Jurkat, Clone E6-1 (cell line): Measurements from ENCODE around the gene ADAMTS15. TPM values are rescaled to one million over a fixed set of nuclear protein-coding genes. Genes with fewer than 3 reads are reported as not detected.
A peak's percentile ranks its signal among the peaks of the same experiment; 100 is the strongest.

Source experiments
- DNase-seq: peaks from one replicate; pipeline ENCODE4 v3.0.0-alpha.2; 2011; ENCODE audit warnings: low read depth, low spot score
- H3K4me3 ChIP-seq: 2 replicates; pipeline ENCODE4 v1.5.1; 2011; ENCODE audit warnings: mild to moderate bottlenecking, low read length, control low read depth, moderate library complexity
- polyA plus RNA-seq: library from polyadenylated mRNA; unstranded; fragments of >200 nt; gene quantifications from one replicate; pipeline ENCODE4 v1.2.1, GENCODE V29; 2012; ENCODE audit warnings: missing spikeins; ENCODE audit not compliant: insufficient read length, insufficient read depth

ADAMTS15 gene, protein sequence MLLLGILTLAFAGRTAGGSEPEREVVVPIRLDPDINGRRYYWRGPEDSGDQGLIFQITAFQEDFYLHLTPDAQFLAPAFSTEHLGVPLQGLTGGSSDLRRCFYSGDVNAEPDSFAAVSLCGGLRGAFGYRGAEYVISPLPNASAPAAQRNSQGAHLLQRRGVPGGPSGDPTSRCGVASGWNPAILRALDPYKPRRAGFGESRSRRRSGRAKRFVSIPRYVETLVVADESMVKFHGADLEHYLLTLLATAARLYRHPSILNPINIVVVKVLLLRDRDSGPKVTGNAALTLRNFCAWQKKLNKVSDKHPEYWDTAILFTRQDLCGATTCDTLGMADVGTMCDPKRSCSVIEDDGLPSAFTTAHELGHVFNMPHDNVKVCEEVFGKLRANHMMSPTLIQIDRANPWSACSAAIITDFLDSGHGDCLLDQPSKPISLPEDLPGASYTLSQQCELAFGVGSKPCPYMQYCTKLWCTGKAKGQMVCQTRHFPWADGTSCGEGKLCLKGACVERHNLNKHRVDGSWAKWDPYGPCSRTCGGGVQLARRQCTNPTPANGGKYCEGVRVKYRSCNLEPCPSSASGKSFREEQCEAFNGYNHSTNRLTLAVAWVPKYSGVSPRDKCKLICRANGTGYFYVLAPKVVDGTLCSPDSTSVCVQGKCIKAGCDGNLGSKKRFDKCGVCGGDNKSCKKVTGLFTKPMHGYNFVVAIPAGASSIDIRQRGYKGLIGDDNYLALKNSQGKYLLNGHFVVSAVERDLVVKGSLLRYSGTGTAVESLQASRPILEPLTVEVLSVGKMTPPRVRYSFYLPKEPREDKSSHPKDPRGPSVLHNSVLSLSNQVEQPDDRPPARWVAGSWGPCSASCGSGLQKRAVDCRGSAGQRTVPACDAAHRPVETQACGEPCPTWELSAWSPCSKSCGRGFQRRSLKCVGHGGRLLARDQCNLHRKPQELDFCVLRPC
- polyA plus RNA-seq, result 0.36 TPM

DNA sequence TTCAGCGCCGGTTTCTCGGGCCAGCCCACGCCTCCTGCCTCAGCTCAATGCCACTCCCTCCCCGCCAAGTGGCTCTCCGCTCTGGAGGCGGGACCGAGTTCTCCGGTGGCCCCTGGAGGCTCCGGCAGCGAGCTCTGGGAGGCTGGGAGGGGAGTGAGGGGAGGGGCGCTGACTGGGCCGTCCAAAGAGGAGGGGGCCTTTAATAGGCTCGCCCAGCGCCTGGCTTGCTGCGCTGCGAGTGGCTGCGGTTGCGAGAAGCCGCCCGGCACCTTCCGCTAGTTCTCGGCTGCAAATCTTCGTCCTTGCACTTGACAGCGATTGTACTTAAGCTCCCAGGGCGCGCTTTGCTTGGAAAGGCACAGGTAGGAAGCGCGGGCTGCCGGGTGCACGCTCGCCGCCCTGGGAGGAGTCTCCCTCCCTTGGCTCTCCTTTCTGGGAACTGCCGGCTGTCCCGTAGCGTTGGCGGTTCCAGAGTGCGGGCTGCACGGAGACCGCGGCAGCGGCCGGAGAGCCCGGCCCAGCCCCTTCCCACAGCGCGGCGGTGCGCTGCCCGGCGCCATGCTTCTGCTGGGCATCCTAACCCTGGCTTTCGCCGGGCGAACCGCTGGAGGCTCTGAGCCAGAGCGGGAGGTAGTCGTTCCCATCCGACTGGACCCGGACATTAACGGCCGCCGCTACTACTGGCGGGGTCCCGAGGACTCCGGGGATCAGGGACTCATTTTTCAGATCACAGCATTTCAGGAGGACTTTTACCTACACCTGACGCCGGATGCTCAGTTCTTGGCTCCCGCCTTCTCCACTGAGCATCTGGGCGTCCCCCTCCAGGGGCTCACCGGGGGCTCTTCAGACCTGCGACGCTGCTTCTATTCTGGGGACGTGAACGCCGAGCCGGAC is at the start of gene ADAMTS15:
TSS of gene ADAMTS15 (plus strand) at position 230 of the 894 bp plus-strand sequence. CDS start at position 559, 329 bp downstream.
- peak; percentile 54 for DNase-seq
- H3K4me3 ChIP-seq, result peak within 1 kb of the TSS; percentile 54

- H3K4me3 ChIP-seq, result no peak overlapping the region
- no peak for DNase-seq
These were observed 49.2 kb upstream of the ADAMTS15 start for GRCh38 chr11:130399196-130399595.

DNA sequence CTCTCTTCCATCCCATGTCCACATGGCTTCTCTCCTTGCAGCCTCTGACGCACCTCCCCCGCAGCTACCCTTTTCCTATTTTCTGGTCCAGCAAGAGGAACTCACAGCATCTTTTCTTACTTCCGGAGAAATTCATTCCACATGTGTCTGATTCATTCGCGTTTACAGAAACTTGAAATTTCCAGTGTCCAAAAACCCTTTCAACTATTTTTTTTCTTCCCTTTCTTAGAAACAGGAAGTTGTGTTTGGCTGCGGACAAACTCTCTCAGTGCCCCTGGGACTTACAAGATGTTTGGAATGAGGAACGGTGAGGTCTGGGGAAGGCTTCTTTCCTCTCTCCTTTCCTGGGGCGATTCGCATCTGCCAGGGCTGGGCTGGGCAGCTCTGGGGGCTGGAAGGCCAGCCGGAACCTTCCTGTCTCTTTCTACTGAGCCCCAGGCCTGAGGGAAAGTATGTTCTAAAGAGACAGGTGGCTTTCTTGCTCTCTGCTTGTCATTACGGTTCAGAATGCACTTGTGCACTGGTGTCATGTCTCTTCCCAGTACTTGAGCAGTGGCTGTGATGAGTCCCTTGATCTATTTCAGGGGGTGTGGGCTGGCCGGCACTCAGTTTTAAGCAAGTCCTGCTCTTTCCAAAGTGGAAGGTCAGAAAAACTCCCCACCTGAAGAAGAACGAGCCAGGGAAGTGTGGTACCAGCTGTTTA is 47.5 kb upstream of the ADAMTS15 start:
- no peak for DNase-seq

GRCh38 chr11:130402570-130402969 is 45.9 kb upstream of the ADAMTS15 start:
- no peak for DNase-seq
- no peak overlapping the region for H3K4me3 ChIP-seq

More for the DNA sequence above, 47.5 kb upstream of the ADAMTS15 start:
- no peak overlapping the region for H3K4me3 ChIP-seq

DNA sequence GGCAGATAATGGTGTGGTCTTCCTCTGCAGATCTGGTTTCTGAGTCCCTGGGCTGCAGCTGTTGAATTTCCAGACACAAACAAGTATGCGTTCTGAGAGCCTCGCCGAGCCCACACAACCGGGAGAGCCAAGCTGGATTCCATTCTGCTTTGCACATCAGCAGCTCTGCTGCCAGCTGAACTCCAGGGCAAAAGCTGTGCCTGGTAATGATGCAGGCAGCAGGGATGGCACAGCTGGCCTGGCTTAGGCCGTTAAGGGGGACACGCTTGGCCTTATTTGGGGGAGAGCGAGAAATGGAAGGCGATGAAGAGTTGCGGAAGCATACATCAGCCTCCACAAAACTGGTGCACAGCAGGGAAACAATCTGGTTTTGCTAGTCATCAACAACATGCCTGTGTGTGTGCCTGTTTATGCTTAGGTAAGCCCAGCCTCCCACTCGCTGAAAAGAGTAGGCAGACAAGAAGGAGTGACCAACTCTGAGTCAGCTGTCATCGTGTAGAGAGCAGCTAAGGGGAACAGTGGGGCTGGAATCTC is 45.1 kb upstream of the ADAMTS15 start:
- DNase-seq, result no peak
- no peak overlapping the region for H3K4me3 ChIP-seq

DNA sequence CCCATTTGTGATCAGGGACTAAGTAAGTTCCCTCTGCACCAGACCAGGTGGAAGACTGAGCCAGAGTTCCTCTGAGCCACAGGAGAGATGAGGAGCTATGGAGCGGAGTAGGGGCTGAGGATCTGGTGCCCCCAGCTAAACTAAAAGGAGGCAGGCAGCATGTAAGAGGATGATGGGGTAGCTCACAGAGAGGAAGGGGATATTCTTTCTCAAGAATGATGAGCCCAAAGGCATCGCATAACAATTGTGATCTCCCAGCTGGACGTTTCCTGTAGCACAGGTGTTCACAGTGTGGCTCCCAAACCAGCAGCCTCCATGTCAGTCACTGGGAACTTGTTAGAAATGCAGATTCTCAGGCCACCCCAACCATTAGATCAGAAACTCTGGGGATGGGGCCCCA is 44.5 kb upstream of the ADAMTS15 start:
- H3K4me3 ChIP-seq, result no peak overlapping the region
- DNase-seq, result no peak

GRCh38 chr11:130404727-130405126 is 43.7 kb upstream of the ADAMTS15 start:
- DNase-seq, result no peak
- no peak overlapping the region for H3K4me3 ChIP-seq

GRCh38 chr11:130405428-130405827 is 43.0 kb upstream of the ADAMTS15 start:
- H3K4me3 ChIP-seq, result no peak overlapping the region

GRCh38 chr11:130407978-130408377 is 40.5 kb upstream of the ADAMTS15 start:
- DNase-seq, result no peak

More at GRCh38 chr11:130405428-130405827, 43.0 kb upstream of the ADAMTS15 start:
- DNase-seq, result no peak

GRCh38 chr11:130408401-130408890 is 40.0 kb upstream of the ADAMTS15 start:
- H3K4me3 ChIP-seq, result no peak overlapping the region
- DNase-seq, result no peak

More at GRCh38 chr11:130407978-130408377, 40.5 kb upstream of the ADAMTS15 start:
- no peak overlapping the region for H3K4me3 ChIP-seq

- no peak for DNase-seq
- no peak overlapping the region for H3K4me3 ChIP-seq
These were observed 39.5 kb upstream of the ADAMTS15 start for GRCh38 chr11:130408901-130409300.

DNA sequence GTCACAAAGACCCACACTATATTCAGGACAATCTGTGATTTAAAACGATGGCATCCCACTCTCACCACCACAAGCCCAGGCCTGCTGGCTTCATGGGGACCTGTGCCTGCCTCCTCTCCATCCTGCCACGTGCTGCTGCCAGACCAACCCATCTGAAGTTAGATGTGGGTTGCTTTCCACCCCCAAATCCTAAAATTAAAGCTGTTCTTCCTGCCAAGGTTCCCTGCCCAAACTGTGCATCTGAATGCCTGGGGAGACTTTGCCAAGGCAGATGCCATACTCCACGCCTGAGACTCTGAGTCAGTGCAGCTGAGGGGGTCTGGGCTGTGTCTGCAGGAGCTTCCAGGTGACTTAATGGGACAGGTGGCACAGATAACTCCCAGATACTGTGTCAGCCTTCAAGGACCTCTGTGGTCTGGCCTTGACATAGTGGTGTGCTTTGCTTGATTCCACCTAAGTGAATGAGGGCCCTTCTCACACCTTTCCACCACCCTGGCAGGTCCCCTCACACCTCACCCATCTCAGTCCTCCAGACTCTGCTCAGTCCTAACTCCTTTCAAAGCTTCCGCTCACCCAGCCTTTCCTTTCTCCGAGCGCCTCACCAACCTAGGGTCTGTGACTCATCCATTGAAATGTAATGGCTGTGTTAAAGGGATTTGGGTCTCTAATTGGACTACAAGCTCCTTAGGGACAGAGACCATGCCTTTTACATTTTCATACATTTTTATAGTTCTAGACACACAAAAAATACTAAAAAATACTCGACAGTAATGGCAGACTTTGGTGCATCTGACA is 38.7 kb upstream of the ADAMTS15 start:
- no peak overlapping the region for H3K4me3 ChIP-seq
- DNase-seq, result no peak

GRCh38 chr11:130411223-130411622 is 37.2 kb upstream of the ADAMTS15 start:
- DNase-seq, result no peak
- H3K4me3 ChIP-seq, result no peak overlapping the region

DNA sequence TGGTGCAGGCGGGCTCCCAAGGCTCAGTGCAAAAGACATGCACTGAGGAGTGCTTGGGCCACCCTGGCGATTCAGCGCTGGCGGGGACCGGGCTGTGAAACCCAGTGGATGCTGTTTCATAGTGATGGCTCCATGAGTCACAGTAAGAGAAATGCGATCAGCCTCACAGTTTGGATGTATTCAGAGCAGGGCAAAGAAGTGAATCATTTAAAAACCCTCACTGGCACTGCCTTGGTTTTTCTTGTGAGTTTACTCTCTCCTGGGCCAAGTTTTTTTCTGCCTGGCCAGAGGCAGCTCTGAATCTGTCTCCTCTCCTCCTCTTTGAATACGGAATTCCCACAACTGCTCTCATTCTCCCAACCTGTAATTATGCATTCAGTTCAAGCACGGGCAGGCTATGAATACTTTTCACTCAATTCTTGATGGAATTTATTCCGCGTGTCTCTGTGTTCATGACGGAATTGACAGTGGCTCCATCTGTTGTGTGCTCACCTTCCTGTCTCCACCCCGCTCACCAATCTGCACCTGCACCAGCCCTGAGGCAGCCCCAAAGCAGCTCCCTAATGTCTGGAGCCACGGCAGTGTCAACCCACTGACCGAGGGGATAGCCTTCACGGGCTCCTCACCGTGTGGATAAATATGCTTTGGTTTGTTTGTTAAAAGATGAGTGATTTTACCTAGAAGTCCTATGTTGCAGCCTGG is 34.9 kb upstream of the ADAMTS15 start:
- DNase-seq, result no peak
- no peak overlapping the region for H3K4me3 ChIP-seq

DNA sequence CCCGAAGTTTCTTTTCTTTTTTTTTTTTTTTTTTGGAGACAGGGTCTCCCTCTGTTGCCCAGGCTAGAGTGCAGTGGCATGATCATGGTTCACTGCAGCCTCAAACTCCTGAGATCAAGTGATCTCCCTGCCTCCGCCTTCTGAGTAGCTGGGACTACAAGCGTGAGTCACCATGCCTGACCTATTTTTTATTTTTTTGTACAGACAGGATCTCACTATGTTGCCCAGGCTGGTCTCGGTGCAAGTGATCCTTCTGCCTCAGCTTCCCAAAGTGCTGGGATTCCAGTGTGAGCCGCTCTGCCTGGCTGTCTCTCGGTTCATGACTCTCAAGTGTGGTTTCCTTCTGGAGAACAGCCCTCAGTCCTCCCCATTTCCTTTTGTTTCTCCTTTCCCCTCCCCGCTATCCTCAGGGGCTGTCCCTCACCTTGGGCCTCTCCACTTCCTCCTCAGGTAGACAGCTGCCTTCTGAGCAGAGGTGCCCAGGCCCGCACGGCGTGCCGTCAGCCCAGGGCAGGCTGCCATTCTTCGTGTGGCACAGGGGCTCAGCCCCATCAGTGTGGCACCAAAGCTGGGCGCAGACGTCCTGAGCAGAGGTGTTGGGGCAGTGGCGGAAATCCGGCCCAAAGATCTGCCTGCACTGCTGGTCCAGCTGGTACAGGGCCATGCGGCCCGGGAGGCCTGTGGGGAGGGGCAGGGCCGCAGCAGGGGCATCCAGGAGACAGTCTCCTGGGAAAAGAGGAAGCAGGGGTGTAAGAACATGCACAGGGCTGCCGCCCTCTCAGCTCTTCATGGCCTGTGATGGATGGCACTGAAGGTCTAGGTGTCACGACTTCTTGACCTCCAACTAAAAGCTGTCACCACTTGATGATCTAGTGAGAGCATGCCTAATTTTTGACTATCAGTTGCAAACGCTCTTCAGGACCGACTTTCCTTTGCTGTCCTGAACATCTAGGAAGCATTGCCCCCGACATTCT is 34.1 kb upstream of the ADAMTS15 start:
- H3K4me3 ChIP-seq, result no peak overlapping the region
- no peak for DNase-seq
